Stimulated activated CD8-positive, alpha-beta memory T cell treated with anti-CD3 and anti-CD28 coated beads, Interleukin-4, amount 100 ng/mL, for 4 hours (primary cell): ENCODE results near the gene BTBD10.

Source experiments
- DNase-seq, 2 donors: peaks; one replicate each; pipeline ENCODE4 v3.0.0-alpha.2; 2020; ENCODE audit warnings: low read depth in 2 of 2, low spot score in 1 of 2

Gene BTBD10

GRCh38 chr11:13339195-13340153 is 123.5 kb downstream of the BTBD10 start:
- DNase-seq = no peak

- no peak for DNase-seq
Measured at GRCh38 chr11:13338427-13339069, 124.5 kb downstream of the BTBD10 start.

GRCh38 chr11:13338019-13338426 is 125.0 kb downstream of the BTBD10 start:
- DNase-seq = no peak
